Right lung (tissue), 5 donors: ENCODE data around the gene PPP1R17. TPM values are rescaled to one million over a fixed set of nuclear protein-coding genes. Genes with fewer than 3 reads are reported as not detected.

Source experiments
- DNase-seq, 2 donors: peaks; one replicate each; pipeline ENCODE4 v3.0.0-alpha.2; 2013
- polyA plus RNA-seq, 5 donors: library from polyadenylated mRNA; unstranded; fragments of 120-200 nt; gene quantifications; one replicate each; pipeline versions ENCODE4 v1.2.1 to v1.2.3, GENCODE V29; 2013; ENCODE audit warnings: inconsistent platforms in 1 of 5, low replicate concordance in 1 of 5; ENCODE audit not compliant: insufficient read length in 5 of 5, insufficient read depth in 1 of 5

The PPP1R17 gene
- polyA plus RNA-seq, 5 donors = not detected

DNA sequence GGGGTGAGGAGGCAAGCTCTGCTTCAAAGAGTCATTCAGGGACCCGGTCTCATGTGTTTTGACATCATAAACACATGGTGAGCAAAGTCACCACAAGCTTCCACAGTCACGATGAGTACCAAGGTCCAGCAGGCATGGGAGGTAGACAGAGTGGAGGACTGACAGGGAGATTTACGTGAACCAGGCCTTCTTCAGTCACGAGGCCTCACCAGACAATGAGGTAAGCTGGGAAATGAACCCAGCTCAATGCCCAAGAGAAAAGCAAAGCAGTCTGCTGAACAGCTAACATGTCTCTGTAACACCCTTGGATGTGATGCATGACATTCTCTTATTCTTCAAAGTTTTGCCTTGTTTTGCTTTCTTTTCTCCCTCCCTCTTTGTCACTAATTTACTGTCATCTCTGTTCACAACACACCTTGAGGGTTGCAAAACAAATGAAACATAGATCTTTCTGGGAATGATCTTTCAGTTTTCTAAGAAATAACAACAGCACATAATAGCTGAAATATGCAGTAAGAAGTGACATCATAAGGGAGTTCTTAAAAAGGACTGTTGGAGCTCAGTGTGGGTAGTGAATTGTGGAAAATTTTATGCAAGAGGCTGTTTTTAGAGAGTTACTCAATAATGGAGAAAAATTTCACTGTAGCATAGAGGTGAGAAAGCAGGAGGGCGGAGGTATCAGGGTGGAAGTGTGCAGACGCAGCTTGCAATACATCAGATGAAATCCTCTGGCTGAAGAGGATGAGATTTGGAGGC is 9.0 kb downstream of the PPP1R17 start:
- no peak for DNase-seq

DNA sequence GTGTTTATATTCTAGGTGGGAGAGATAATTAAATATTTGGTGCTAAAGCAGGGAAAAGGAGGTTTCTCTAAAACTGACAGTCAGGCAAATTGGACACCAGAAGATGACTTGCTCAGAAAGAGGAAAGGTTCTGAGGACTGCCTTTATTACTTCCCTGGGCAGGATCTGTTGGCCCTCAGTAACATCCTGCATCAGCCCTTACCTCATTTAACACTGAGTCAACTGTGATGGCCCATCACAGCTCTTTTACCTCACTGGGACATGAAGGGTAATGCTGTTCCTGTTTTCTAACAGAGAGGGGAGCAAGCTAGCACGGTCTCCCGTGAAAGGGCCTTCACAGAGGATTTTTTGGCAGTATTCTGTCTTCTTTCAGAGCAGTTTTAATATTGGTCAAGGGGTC is 12.0 kb downstream of the PPP1R17 start:
- DNase-seq = no peak

DNA sequence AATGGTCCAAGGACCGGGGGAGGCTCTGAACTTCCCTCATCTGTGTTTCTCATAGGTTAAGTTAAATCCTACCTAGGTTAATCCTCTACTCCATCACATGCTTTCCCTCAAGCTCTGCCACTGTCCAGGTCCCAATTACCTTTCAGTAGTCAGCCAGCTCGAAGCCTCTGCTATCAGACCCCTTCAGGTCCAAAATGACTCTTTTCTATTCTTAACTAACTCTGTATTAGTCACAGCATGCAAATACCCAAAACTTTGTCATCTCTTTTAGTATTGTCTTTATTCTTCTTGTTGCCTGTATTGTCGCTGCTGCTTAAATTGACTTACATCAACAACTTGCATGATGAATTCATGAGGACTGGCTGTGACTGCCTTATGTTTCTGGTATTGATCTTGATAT is 15.3 kb downstream of the PPP1R17 start:
- no peak for DNase-seq

DNA sequence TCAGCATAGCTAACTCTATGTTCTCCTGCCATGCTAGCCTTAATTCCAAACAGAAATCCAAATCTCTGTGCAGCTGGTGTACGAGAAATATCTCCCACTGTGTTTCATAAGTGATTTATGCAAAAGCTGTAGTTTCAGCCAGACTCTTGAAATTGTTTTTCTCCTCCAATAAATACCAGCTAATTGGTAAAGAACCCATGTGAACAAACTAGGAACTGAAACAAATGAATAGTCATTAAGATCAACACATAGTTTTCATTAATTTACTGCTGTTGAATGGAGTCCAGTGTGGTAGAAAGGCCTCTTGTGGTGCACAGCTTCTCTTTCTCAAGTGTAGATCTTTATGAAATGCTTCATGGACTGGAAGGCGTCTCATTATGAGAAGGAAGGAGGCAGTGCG is 18.4 kb downstream of the PPP1R17 start:
- DNase-seq = no peak

DNA sequence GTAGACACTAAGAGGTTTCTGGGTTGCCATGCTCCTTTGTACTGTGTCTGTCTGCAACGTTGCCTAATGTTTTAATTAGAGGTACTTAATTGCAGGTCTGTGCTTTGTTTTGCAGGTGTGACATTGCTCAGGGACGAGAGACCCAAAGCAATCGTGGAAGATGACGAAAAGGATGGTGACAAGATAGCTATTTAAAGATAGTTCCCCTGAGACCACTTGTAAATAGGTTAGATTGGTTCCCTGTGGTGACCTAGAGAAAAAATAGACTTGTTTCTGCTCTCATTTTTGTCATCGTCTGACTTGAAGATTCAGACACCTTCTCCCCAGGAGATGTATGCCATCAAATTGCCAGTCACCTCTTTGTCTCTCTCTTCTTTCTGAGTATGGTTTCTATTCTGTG is 20.1 kb downstream of the PPP1R17 start:
- DNase-seq = no peak

DNA sequence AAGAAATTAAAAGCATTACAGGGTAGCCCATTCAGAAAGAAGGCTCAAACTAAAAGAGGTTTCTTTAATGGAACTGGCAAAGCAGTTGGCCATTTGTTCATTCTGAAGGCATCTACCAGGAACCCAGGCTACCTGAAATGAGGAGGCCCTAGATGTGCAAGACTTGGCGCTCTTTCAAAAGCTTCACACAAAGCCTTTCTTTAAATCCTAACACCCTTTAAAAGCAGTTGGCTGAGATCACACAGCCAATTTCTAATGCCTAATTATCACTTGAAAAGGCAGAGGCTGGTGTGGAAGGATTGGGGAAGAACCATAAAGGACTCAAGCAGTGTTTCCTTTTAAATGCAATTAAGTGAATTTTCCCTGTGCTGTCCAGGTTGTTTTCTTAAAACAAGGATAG is 23.2 kb downstream of the PPP1R17 start:
- no peak for DNase-seq

DNA sequence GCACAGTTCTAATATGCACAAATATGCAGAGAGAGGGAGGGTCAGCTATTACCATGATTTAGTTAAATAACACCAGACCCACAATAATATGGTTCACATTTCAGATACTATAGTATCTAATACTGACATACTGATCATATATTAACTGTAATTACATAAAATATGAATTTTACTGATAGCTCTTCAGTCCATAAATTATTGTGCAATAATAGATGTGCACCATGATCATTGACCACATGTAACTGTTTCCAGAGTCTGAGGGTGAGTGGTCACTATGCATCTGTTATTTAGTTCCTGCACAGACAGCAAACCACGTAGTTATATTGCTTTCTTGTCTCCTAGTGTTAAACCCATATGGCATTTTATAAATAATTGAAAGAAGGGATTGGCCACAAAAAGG is 29.3 kb downstream of the PPP1R17 start:
- no peak for DNase-seq

DNA sequence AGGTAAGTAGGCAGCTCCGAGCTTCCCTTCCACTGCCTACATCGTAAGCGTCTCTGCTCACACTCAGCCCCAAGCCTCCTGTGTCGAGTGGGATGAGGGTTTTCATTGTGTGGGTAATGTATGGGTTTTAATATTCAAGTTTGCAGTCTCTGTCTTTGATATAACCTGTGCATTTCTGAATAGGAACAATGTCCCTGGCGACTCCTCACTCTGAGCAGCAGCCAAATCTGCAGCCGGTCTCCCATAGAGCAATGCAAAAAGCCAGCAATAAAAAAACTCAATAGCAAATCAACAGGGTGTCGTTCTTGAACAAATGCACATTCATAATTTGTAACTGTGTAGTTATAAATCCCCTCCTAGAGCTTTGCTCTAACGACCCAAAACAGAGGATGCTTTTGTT is 33.4 kb downstream of the PPP1R17 start:
- no peak for DNase-seq

DNA sequence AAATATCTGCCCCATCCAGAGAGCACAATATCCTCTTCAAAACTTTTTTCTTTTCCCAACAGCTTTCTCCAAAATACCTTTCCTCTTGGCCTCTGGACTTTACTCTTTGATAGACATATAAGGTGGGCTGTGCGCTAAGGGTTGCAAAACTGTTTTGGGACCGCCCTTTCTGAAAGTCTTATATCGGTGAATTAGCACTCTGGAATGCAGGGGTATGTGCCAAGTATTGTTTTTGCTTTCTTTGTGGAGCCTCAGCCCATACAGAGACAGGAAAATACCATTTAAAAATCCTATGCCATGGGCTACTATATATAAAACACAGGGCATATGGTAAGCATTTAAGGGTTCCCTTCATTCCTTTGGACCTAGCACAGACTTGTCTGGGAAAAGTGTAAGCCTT is 37.7 kb downstream of the PPP1R17 start:
- DNase-seq = no peak

DNA sequence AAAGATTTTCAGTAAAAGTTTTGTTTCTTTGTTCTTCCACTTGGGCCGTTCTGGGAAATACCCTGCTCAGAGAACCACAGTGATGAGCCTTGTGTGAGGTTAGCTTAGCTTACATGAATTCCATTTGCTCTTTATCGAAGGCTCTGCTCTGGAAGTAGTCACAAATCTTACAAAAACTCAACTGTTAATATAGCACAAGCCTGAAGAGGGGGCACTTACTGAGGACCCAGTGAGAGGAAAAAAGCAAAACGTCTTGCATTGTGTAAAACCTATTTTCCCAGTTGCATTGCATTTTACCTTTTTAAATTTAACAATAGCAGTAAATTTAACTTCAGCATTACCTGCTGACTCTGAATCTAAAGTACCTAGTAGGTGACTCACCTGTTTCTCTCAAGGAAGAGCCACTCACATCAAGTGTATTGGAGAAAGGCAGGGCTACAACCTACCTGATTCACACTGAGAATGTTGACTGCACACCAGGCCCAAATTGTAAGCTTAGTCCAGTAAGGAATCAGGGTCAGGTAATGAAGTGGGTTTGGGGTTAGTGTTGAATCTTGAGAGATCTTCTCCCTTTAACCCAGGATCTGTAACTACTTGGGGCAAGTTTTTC is 42.3 kb downstream of the PPP1R17 start:
- no peak for DNase-seq

DNA sequence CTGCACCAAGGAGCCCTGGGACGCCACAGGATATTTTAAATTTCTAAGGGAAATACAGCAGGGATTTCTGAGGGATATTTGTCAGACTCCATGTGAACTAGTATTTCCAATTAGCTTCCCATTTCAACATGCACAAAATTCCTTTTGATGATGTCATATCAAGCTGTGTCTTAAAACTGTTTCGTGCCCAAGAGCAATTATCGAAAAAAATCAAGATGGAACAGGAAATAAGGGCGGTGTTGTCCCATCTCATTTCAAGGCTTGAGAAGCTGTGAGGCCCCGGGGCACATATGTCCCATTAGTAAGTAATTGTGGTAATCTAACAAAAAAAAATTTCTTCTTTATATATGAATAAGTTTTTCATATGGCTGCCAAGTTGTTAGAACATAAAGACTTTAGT is 47.4 kb downstream of the PPP1R17 start:
- DNase-seq = no peak

DNA sequence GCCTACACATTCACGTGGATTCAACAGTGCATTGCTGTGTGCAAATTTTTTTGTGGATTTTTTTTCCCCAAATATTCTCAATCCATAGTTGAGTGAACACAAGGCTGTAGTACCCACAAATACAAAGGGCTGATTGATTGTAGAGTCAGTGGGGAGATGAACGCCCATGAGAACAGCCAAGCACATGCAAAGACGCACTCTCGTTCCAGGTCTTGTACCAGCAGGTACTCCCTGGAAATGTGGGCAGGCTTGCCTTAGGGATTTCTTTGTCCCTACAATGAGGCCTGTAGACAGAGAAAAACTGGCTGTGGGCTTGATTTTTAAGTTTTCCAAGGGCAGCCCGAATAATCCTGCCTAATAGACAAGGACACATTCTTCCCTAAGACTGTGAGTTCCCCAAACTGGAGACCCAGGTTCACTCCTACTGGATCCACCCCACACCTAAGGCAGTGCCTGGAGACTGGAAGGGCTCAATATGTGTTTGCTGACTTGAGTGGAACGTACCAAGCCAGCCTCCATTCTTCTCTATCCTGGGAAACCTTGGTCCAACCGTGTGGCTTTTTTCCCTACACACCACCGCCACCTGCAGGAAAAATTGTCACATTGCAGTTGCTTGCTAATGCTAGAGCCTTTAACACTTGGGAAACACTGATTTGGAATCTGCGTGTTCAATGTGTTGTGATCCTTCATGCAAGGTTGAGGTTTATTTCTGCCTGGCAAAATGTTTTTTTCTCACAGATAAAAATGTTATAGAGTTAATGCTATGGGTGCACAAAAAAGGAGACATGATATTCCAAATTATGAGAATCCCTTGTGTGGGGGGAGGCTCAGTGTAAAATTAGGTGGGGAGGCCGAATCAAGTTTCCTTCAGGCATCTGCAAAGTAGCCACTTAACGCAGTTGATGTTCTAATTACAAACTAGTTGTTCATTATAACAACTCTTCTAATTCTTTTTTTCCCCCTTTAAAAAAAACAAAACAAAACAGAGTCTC is 49.3 kb downstream of the PPP1R17 start:
- DNase-seq = peak; percentile 33 to 55

DNA sequence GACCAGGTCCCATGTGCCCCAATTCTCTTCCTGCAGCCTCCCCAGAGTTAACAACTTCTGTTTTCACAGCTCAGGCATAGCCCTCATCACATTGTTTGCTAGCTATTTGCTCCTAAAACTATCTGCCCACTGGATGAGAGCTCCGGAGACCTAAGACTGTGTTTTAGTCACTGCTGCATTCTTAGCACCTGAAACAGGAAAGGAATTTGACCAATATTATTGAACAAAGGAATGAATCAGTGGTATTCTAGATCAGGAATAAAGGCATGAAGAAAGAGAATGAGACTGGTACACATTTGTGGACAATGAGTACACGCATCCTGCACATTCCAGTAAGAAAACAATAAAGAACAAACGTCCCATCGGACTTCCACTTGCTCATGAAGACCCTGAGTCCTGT is 54.8 kb downstream of the PPP1R17 start:
- no peak for DNase-seq

DNA sequence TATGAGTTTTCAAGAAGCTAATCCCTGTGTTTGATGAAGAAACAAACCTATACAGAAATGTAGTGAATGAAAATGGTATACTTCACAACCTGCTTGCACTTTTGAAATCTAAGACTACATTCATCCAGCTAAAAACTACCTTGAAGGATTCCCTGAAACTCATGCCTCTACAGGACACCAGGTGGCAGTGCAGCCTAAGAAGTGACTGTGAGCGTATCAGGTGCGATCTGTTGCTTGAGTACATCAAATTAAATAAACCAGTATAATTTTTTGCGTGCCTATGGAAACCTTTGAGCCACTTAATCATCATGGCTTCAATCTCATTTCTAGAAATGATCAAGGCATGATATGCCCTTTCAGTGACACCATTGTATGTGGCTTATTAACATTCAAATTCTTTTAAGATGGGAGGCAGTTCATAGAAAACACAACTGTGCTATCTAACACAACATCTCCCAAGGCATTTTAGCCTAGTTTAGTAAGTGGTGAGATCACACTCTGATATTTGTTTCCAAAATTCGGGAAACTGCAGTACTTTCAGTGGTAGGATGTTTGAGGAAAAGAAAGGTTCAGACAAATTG is 57.4 kb downstream of the PPP1R17 start:
- DNase-seq = peak; percentile 25 to 55

DNA sequence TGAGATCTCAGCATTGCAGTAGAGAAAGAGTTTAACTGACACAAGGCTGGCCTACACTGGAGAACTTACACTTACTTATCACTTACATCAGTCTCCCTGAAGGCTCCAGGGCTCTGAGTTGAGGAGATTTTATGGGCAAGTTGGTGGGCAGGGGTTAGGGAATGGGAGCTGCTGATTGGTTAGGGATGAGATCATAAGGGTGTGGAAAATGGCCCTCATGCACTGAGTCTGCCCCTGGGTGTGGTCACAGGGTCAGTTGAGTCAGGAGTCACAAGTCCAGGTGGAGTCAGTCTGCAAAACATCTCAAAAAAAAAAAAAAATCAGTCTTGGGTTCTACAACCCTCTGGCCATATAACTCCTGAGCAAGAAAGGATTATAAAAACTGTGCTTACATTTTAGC is 60.5 kb downstream of the PPP1R17 start:
- no peak for DNase-seq

DNA sequence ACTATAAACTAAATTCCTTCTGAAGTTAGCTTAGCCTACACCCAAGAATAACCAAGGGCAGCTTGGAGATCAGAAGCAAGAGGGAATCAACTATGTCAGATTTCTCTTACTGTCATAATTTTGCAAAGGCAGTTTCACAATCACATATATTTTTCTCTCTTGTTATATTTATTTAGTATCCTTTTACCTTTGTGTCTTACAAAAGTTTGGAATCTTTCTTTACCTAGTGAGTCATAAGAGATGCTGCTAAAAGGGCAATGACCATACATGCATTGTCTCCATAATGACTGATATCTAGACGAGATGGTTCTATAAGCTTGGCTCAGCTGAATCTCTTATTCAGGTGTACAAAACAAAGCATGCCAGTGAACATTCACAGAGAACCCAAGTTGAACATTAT is 61.1 kb downstream of the PPP1R17 start:
- DNase-seq = no peak

DNA sequence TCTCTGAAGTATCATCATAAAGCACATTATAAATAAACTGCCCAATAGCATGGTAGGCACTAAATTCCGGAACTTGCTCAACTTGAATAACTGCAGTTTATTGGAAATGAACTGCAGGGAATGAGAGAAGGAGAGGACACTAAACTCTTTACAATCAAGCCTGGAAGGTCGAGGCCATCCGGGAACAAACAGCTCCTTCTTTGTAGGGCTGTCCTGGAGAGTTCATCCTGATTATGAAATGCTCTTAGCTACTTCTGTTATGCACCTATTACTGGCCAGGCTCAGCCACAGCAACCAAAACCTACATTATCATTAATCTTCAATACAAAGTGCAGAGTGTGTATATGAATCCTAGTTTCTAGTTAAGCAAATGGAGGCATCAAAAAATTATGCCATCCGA is 64.7 kb downstream of the PPP1R17 start:
- no peak for DNase-seq

Other genes with a start within 250 kb of the PPP1R17 start
- under 1 TPM; 0.04 to 0.09 (median 0.06) TPM for gene ITPRID1, start 173.1 kb upstream of the PPP1R17 start, polyA plus RNA-seq